Naive thymus-derived CD8-positive, alpha-beta T cell (primary cell): Measurements from ENCODE around the gene TSEN54. TPM values are rescaled to one million over a fixed set of nuclear protein-coding genes. Genes with fewer than 3 reads are reported as not detected.

Source experiments
- ATAC-seq, 2 donors: fragments of 150-1000 bp; cut with Tn5 transposase in 1 of 2; sonication (Bioruptor Pico), chemical (Tn5 transposase) in 1 of 2; 1 replicate in 1 of 2; 2 replicates in 1 of 2; pipeline ENCODE4 v1.10.0; 2021; ENCODE audit warnings: mild to moderate bottlenecking in 2 of 2, moderate library complexity in 2 of 2
- POLR2A ChIA-PET: fragments of 350-600 bp; sonication (Branson Sonifier 250); formaldehyde crosslinking; loops from one replicate; lab custom pipeline; 2021; ENCODE audit warnings: antibody characterized with exemption; lab: Charles Lee
- DNase-seq, 10 donors: peaks; one replicate each; pipeline versions ENCODE4 v3.0.0 to v3.0.0-alpha.2; 2020 to 2022
- H3K27ac Mint-ChIP-seq, 10 donors: one replicate each; pipeline ENCODE4 v1.8.0; 2020 to 2022; ENCODE audit warnings: mild to moderate bottlenecking in 10 of 10, mixed read lengths in 10 of 10, moderate library complexity in 4 of 10, inconsistent platforms in 1 of 10
- H3K27me3 Mint-ChIP-seq, 5 donors: one replicate each; pipeline ENCODE4 v1.8.0; 2021 to 2022; ENCODE audit warnings: mixed read lengths in 5 of 5
- H3K36me3 Mint-ChIP-seq, 3 donors: one replicate each; pipeline ENCODE4 v1.8.0; 2020 to 2022; ENCODE audit warnings: mixed read lengths in 3 of 3, mild to moderate bottlenecking in 2 of 3, inconsistent platforms in 1 of 3
- H3K4me1 Mint-ChIP-seq, 4 donors: one replicate each; pipeline ENCODE4 v1.8.0; 2021 to 2022; ENCODE audit warnings: mixed read lengths in 4 of 4
- H3K4me3 Mint-ChIP-seq, 10 donors: one replicate each; pipeline ENCODE4 v1.8.0; 2020 to 2022; ENCODE audit warnings: mild to moderate bottlenecking in 10 of 10, mixed read lengths in 10 of 10, moderate library complexity in 6 of 10, inconsistent platforms in 1 of 10
- H3K9me3 Mint-ChIP-seq, 9 donors: one replicate each; pipeline ENCODE4 v1.8.0; 2020 to 2022; ENCODE audit warnings: mixed read lengths in 9 of 9, mild to moderate bottlenecking in 3 of 9, inconsistent platforms in 1 of 9, moderate library complexity in 1 of 9
- polyA plus RNA-seq, 3 donors: library from polyadenylated mRNA; unstranded; fragments of 300-500 nt; fragmentation: Illumina TruSeq; gene quantifications; one replicate each; pipeline ENCODE4 v1.2.3, GENCODE V29; 2021
- total RNA-seq, 8 experiments: library from RNA in 2 of 8; stranded (reverse) in 2 of 8; gene quantifications; one replicate each; pipeline ENCODE4 v1.2.3 and lab custom pipeline; 2021 to 2026

Gene TSEN54
- total and polyA plus RNA-seq, 5 experiments from 2014 or later: 53.1 to 121 (median 98.2) TPM

DNA sequence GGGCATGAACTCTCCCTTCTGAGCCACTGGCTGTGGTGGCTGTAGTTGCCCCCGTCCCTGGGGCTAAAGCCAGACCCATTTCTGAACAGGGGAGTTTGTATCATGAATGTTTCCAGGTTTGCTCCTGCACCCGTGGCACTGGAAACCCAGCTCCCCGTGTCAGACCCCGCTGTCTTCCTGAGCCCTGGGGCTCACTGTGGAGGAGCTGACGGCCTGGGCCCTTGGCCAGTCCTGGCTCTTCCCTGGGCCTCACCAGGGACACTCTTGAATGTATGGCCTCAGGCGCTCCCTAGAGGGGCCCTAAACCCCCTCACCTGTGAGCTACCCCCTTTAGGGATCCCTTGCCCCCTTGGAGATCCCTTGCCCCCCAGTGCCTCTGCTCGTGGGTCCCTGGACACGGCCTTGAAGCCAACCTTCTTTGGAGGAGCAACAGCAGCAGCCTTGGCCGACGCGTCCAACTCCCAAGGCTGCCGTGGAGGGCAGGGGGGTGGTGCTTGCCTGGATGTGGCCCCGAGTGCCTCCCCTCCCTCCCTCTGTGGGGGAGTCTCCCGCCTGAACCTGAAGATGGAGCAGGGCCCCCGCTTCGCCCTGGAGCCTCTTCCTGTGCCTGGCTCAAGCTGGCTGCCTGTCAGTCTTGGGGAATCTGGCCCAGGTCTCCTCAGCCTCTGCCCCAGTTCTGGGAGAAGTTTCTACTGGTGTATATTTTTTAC is 16.9 kb upstream of the TSEN54 start:
- Mint-ChIP-seq H3K27me3 (no peaks in the 10 kb centered on the region), H3K36me3 (peaks cover 0 to 27% (median 4%) of the 10 kb centered on the region in 3 donors), H3K9me3 (no peaks in the 10 kb centered on the region), H3K27ac (peak overlapping the region in 6 of 10 donors; percentile 13 to 80 (median 44)), H3K4me3 (no peak overlapping the region), H3K4me1 (peaks cover 3 to 9% (median 8%) of the 10 kb centered on the region in 4 donors)
- DNase-seq (no peak), ATAC-seq (no peak)
- POLR2A ChIA-PET: interaction anchor here (0.6 to 1.0 kb wide), 3 partner anchors 12 to 57 kb away, joined by 3 to 5 read pairs (median 3); no protein-coding TSS in a partner anchor

DNA sequence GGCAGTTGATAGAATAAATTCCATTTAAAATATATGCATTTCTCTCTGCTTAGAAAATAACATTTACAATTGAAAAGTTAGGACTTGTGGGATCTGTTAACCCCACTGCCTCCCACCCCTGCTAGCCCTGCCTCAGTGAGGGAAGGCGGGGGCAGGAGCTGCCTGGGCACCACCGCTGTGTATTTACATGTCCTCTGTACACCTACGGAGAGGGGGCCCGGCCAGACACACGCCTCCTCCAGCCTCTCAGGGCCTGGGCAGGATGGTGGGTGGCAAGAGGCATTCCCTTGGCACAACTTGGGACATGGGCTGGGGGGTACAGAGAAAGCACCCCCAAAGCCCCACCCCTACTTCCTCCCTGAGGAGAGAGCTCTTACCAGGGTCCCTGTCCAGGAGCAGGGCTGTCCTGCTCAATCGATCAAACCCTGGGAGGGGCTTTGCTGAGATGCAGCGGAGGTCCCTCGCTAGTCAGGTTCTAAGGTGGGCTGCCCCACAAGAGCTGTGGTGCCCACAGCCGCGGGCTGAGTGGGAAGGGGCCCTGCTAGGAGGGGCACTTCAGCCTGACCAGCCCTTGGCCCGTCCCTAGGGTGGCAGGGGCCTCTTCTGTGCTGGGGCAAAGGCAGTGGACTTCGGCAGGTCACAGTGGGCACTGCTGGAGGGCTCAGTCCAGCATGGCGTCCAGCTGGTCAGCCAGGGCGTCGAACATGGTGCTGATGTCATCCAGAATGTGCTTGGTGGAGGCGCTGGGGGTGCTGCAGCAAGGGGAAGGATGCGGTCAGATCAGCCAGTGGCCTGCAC is 15.7 kb upstream of the TSEN54 start:
- peaks cover 3 to 9% (median 8%) of the 10 kb centered on the region in 4 donors for H3K4me1 Mint-ChIP-seq
- POLR2A ChIA-PET: interaction anchor here (0.5 to 1.4 kb wide), 3 partner anchors 24 to 211 kb away, joined by 3 to 4 read pairs (median 3); partner anchors contain the start of genes LLGL2 and SLC25A19
- H3K36me3 Mint-ChIP-seq: peaks cover 0 to 20% (median 2%) of the 10 kb centered on the region in 3 donors
- H3K27ac Mint-ChIP-seq: peak overlapping the region in 2 of 10 donors; percentile 45 to 59
- H3K9me3 Mint-ChIP-seq: no peaks in the 10 kb centered on the region
- ATAC-seq (no peak), DNase-seq (no peak)
- no peaks in the 10 kb centered on the region for H3K27me3 Mint-ChIP-seq
- no peak overlapping the region for H3K4me3 Mint-ChIP-seq

DNA sequence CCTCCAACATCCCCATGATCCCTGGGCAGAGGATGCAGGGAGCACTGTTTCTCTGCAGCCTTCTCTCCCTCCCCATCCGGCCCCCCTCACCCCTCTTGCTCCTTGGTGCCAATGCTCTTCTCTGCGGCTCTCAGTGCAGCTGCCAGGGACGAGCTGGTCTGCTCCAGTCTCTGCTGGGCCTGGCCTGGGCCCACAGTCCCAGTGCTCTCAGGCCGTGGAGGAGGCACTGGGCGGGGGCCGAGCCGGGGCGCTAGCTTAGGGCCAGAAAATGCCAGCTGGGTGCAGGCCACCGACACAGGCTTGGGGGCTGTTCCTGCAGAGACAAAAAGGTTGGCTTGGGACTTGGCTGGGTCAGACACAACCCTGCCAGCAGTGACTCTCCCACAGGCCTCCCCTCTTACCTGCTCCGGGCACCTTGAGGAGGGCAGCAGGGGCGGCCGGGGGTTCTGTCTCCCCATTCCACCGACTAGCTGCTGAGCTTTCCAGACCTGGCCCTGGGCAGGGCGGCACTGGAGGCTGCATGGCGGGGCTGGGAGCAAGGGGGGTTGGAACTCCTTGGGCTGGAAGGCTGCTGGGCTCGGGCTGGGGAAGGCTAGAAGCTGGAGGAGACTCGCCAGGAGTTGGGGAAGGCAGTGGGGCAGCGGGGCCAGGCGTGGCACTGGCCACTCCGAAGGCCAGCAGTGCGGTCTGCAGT is 14.8 kb upstream of the TSEN54 start:
- H3K27me3 Mint-ChIP-seq: no peaks in the 10 kb centered on the region
- POLR2A ChIA-PET: interaction anchor here (0.6 to 1.4 kb wide), 2 partner anchors 24 to 289 kb away, joined by 3 to 4 read pairs; partner anchors contain the start of gene LLGL2
- no peak for ATAC-seq

DNA sequence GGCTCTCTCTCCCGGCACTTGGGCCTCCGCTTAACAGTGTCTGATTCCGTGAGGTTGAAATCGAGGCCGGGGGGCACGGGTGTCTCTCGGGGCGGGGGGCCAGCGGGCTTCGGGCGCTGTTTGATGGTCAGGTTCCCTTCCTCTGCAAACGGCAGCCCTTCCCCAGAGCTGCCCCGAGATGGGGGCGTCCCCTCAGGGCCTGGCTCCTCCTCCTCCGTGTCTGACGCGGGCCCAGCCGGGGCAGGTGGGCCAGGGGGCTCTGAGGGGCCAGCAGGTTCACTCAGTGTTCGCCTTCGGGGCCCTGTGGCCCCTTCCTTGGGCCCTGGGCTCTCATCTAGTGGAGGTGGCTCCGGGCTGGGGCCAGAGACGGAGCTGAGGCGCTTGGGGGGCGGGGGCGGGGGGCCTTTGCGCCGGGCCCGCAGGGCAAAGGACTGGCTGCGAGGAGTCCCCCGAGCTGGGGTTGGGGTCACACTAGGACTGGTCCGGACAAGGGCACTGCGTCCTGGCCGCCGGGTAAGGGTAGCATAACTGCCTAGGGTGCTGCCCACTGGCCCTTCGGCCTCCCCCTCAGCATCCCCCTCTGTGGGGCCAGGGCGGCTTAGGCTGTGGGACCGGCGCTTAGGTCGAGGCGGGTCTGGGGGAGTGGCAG is 14.1 kb upstream of the TSEN54 start:
- no peak overlapping the region for H3K4me3 Mint-ChIP-seq
- peaks cover 0 to 17% (median 2%) of the 10 kb centered on the region in 3 donors for H3K36me3 Mint-ChIP-seq
- no peak overlapping the region for H3K27ac Mint-ChIP-seq
- POLR2A ChIA-PET: interaction anchor here (0.6 to 1.2 kb wide), 5 partner anchors 15 to 290 kb away, joined by 3 to 4 read pairs (median 3); partner anchors contain the start of gene TSEN54
- DNase-seq: no peak
- H3K9me3 Mint-ChIP-seq: no peaks in the 10 kb centered on the region
- ATAC-seq: no peak
- no peaks in the 10 kb centered on the region for H3K27me3 Mint-ChIP-seq
- peaks cover 3 to 9% (median 8%) of the 10 kb centered on the region in 4 donors for H3K4me1 Mint-ChIP-seq

More for the DNA sequence above, 14.8 kb upstream of the TSEN54 start:
- no peaks in the 10 kb centered on the region for H3K9me3 Mint-ChIP-seq
- peaks cover 0 to 17% (median 2%) of the 10 kb centered on the region in 3 donors for H3K36me3 Mint-ChIP-seq
- no peak overlapping the region for H3K4me3 Mint-ChIP-seq
- H3K27ac Mint-ChIP-seq: peak overlapping the region in 1 of 10 donors; percentile 49
- DNase-seq: no peak
- peaks cover 3 to 9% (median 8%) of the 10 kb centered on the region in 4 donors for H3K4me1 Mint-ChIP-seq

DNA sequence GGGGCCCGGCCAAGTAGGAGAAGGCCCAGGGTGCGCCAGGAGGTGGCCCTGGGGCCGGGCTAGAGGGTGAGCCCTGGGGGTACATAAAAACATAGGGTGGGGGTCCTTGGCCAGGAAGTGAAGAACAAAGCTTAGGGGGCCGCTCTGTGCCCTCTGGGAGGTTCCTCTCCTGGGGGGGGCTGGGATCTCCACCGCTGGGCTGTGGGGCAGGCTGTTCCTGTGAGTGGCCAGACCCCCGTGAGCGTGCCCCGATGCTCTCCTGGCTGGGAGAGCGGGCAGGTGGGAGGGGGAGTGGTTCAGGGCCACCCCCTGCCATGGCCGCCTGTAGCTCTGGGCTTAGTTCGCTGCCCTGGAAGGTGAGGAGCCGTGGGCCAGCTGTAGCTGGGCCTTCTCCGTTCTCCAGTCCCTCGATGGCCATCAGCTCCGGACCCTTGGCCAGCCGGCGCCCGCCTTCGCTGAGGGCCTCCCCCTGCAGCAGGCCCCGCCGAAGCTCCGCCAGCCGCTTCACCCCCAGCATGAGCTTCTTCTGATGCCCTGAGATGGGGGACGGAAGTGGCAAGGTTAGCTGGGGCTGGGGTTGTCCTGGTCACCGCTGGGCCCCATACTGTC is 13.5 kb upstream of the TSEN54 start:
- DNase-seq: no peak
- H3K27me3 Mint-ChIP-seq: no peaks in the 10 kb centered on the region
- POLR2A ChIA-PET: interaction anchor here (0.6 to 1.4 kb wide), 6 partner anchors 14 to 85 kb away, joined by 3 to 5 read pairs (median 4); partner anchors contain the start of gene TSEN54
- no peak overlapping the region for H3K4me3 Mint-ChIP-seq
- no peaks in the 10 kb centered on the region for H3K9me3 Mint-ChIP-seq
- H3K36me3 Mint-ChIP-seq: peaks cover 0 to 12% (median 2%) of the 10 kb centered on the region in 3 donors
- no peak overlapping the region for H3K27ac Mint-ChIP-seq
- no peak for ATAC-seq
- H3K4me1 Mint-ChIP-seq: peaks cover 0 to 8% (median 3%) of the 10 kb centered on the region in 4 donors

DNA sequence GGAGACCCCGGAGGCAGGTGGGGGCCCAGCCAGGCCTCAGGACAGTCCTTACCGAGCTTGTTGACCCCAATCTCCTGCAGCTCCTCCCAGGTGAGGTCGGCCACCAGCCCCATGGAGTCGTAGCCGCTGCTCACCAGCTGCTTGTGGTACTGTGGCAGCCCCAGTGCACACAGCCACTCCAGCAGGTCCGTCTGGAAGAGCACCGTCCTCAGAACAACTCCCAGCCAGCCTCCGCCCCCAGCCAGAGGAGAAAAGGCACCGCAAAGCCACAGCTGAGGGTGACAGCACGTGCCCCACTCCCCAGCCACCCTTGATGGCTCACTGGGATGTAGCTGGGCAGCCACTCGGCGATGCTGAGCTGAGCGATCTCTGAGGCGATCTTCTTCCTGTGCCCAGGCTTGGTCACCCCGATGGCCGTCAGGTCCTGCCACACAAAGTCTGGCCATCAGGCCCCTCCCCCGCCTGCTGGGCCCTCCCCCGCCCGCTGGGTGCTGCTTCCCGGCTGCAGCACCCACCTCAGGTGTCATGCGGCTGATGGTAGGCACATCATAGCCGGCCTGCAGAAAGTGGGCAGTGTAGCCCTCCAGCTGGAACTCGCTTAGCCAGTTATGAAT is 12.9 kb upstream of the TSEN54 start:
- DNase-seq: no peak

DNA sequence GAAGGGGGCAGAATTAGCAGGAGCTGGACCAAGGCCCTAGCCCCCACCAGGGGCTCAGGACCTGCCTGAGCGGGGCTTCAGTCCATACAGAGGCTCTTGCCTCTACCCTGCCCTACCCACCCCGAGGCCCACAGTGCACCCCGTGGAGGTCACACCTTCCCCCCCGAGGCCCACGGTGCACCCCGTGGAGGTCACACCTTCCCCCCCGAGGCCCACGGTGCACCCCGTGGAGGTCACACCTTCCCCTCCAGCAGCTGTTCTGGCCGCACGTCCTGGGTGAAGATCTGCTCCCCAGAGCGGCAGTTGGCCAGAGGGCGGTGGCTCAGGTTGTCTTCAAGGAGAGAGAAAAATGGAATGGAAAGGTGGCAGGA is 12.4 kb upstream of the TSEN54 start:
- Mint-ChIP-seq H3K27ac (no peak overlapping the region), H3K4me3 (peak overlapping the region in 1 of 10 donors; percentile 62), H3K27me3 (no peaks in the 10 kb centered on the region), H3K4me1 (no peaks in the 10 kb centered on the region), H3K9me3 (no peaks in the 10 kb centered on the region), H3K36me3 (peaks cover 0 to 9% (median 2%) of the 10 kb centered on the region in 3 donors)
- POLR2A ChIA-PET: interaction anchor here (0.5 to 2.0 kb wide), 6 partner anchors 12 to 270 kb away, joined by 3 to 8 read pairs (median 4); partner anchors contain the start of gene TSEN54
- ATAC-seq (no peak), DNase-seq (peak in 1 of 10 donors; percentile 49)

More for the DNA sequence above, 12.9 kb upstream of the TSEN54 start:
- Mint-ChIP-seq H3K36me3 (peaks cover 0 to 9% (median 2%) of the 10 kb centered on the region in 3 donors), H3K27me3 (no peaks in the 10 kb centered on the region), H3K9me3 (no peaks in the 10 kb centered on the region), H3K4me3 (peak overlapping the region in 1 of 10 donors; percentile 7), H3K4me1 (peaks cover 0 to 2% (median 0%) of the 10 kb centered on the region in 4 donors), H3K27ac (peak overlapping the region in 1 of 10 donors; percentile 58)
- ATAC-seq: no peak
- POLR2A ChIA-PET: interaction anchor here (0.9 to 2.0 kb wide), 5 partner anchors 13 to 85 kb away, joined by 3 to 8 read pairs (median 4); partner anchors contain the start of gene TSEN54

DNA sequence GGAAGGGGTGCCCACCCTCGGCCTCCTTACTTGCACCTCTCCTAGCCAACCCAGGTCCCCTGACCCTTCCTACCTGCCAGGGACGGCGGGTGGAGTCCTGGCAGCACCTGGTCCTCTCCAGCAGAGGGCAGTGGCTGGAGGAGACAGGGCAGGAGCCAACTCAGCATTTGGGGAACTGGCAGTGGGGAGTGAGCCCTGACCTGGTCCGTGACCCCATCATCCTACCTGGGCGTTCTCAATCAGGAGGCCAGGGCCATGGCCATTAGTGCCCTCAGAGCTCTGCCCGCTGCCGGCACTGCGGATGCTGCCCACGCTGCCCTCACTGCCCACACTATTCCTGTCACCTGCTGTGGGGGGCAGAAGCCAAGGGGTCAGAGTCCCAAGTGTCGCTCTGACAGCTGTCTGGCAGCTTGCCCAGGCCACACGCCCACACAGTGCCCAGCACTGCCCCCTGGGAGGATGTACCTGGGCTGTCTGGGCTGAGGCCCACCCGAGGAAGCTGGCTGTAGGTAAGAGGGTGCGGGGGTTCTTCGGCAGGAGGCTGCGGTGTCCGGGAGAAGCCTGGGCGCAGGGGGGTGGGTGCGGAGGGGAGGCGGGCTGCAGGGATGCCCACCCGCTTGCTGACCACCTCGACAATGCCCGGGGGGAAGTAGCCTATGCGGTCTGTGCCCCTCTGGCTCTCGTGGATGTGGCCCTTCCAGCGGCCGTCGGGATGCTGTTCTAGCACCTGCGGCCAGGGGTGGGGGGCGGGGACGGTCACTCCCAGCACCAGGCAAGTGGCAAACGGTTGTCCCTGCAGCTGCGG is 11.8 kb upstream of the TSEN54 start:
- peak; percentile 61 to 80 for ATAC-seq
- H3K36me3 Mint-ChIP-seq: peaks cover 0 to 5% (median 2%) of the 10 kb centered on the region in 3 donors
- POLR2A ChIA-PET: interaction anchor here (0.5 to 2.0 kb wide), 5 partner anchors 12 to 271 kb away, joined by 3 to 8 read pairs (median 4); partner anchors contain the start of gene TSEN54
- peak in 5 of 10 donors; percentile 20 to 48 (median 32) for DNase-seq
- no peaks in the 10 kb centered on the region for H3K27me3 Mint-ChIP-seq
- no peaks in the 10 kb centered on the region for H3K9me3 Mint-ChIP-seq
- H3K4me1 Mint-ChIP-seq: no peaks in the 10 kb centered on the region
- no peak overlapping the region for H3K27ac Mint-ChIP-seq
- peak overlapping the region in 1 of 10 donors; percentile 62 for H3K4me3 Mint-ChIP-seq

DNA sequence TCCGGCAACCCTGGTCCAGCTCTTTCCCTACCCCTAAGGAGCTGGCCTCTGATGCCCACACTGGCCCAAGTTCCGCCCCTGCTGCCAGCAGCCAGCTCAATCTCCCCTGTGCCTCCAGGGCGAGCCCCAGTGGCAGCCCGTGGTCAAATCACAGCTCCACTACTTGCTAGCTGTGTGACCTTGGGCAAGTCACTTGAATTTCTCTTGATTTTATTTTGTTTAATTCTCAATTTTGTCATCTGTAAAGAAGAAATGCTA is 11.2 kb upstream of the TSEN54 start:
- H3K9me3 Mint-ChIP-seq: no peaks in the 10 kb centered on the region
- H3K4me1 Mint-ChIP-seq: no peaks in the 10 kb centered on the region
- no peak overlapping the region for H3K27ac Mint-ChIP-seq
- H3K4me3 Mint-ChIP-seq: no peak overlapping the region
- H3K27me3 Mint-ChIP-seq: no peaks in the 10 kb centered on the region
- no peak for ATAC-seq
- peaks cover 0 to under 1% (median 0%) of the 10 kb centered on the region in 3 donors for H3K36me3 Mint-ChIP-seq
- no peak for DNase-seq
- POLR2A ChIA-PET: interaction anchor here (1.2 to 2.0 kb wide), 3 partner anchors 11 to 83 kb away, joined by 3 to 8 read pairs (median 5); partner anchors contain the start of gene TSEN54

DNA sequence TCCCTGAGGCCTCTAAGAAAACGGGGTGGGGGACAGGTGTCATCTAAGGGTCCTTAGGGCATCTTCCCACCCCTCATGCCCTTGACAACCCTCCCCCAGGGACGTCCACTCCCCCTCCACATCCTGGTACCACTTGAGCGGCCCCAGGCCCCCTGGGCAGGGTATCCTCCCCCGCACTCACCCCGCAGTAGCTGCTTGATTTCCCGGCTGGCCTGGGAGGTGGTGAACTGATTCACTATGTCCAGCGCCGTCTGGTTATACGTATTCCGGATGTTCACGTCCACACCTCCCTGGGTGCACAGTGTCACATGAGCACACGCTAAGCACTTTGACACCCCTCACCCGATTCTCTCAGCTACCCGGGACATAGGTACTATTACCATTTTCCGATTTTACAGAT is 10.7 kb upstream of the TSEN54 start:
- ATAC-seq (no peak), DNase-seq (no peak)
- no peaks in the 10 kb centered on the region for H3K4me1 Mint-ChIP-seq
- no peak overlapping the region for H3K4me3 Mint-ChIP-seq
- H3K27ac Mint-ChIP-seq: no peak overlapping the region
- no peaks in the 10 kb centered on the region for H3K27me3 Mint-ChIP-seq
- H3K36me3 Mint-ChIP-seq: no peaks in the 10 kb centered on the region
- H3K9me3 Mint-ChIP-seq: no peaks in the 10 kb centered on the region
- POLR2A ChIA-PET: interaction anchor here (0.6 to 2.0 kb wide), 5 partner anchors 11 to 91 kb away, joined by 3 to 8 read pairs (median 4); partner anchors contain the start of genes TMEM94 and TSEN54
